Activated effector memory CD4-positive, alpha-beta T cell treated with Interleukin-2 at 50 U/mL for 16 hours (primary cell): ENCODE data around the gene FAM209A.
"Not testable (repeated sequence)": the region's sequence is repeated elsewhere in the genome, so short reads cannot be mapped to it uniquely, and the experiment has no call there.

Source experiments
- DNase-seq: peaks from one replicate; pipeline ENCODE4 v3.0.0-alpha.2; 2020

Gene FAM209A

GRCh38 chr20:56524444-56524843, at the start of gene FAM209A:
Gene FAM209A (plus strand): TSS chr20:56524744. CDS start chr20:56524809, 65 bp downstream.
- not testable (repeated sequence) for DNase-seq

GRCh38 chr20:56483970-56484369, 40.6 kb upstream of the FAM209A start:
- DNase-seq: no peak

GRCh38 chr20:56487216-56487615, 37.3 kb upstream of the FAM209A start:
- no peak for DNase-seq

- DNase-seq: no peak
These were observed 36.0 kb upstream of the FAM209A start for GRCh38 chr20:56488566-56488965.

GRCh38 chr20:56501116-56501515, 23.4 kb upstream of the FAM209A start:
- DNase-seq: no peak

GRCh38 chr20:56503916-56504315, 20.6 kb upstream of the FAM209A start:
- no peak for DNase-seq

- no peak for DNase-seq
These were observed 20.1 kb upstream of the FAM209A start for GRCh38 chr20:56504373-56505005.

GRCh38 chr20:56506103-56506502, 18.4 kb upstream of the FAM209A start:
- DNase-seq: no peak

GRCh38 chr20:56511926-56512325, 12.6 kb upstream of the FAM209A start:
- no peak for DNase-seq

GRCh38 chr20:56513161-56514150, 11.1 kb upstream of the FAM209A start:
- DNase-seq: no peak

GRCh38 chr20:56516631-56517030, 7.9 kb upstream of the FAM209A start:
- DNase-seq: no peak

- no peak for DNase-seq
These were observed 7.3 kb upstream of the FAM209A start for GRCh38 chr20:56517211-56517610.

GRCh38 chr20:56517641-56518040, 6.9 kb upstream of the FAM209A start:
- no peak for DNase-seq

GRCh38 chr20:56518126-56518525, 6.4 kb upstream of the FAM209A start:
- no peak for DNase-seq

- DNase-seq: no peak
These were observed 5.7 kb upstream of the FAM209A start for GRCh38 chr20:56518721-56519398.

- DNase-seq: no peak
These were observed 5.0 kb upstream of the FAM209A start for GRCh38 chr20:56519551-56519950.

GRCh38 chr20:56520180-56520579, 4.4 kb upstream of the FAM209A start:
- DNase-seq: no peak

- DNase-seq: not testable (repeated sequence)
These were observed 3.7 kb upstream of the FAM209A start for GRCh38 chr20:56520746-56521354.

- no peak for DNase-seq
These were observed 2.2 kb upstream of the FAM209A start for GRCh38 chr20:56522311-56522710.

- no peak for DNase-seq
These were observed 3.0 kb downstream of the FAM209A start for GRCh38 chr20:56527521-56527920.

GRCh38 chr20:56532946-56533345, 8.4 kb downstream of the FAM209A start, which contains the start of gene FAM209B:
Gene FAM209B (plus strand): TSS chr20:56533246. CDS start chr20:56533342, 96 bp downstream.
- not testable (repeated sequence) for DNase-seq

GRCh38 chr20:56537997-56538396, 13.5 kb downstream of the FAM209A start:
- DNase-seq: no peak

GRCh38 chr20:56540415-56540814, 15.9 kb downstream of the FAM209A start:
- no peak for DNase-seq
